HUDEP-2 (cell line): ENCODE data around the gene IQCK.

Source experiments
- DNase-seq, 76 experiments: peaks; one replicate each; lab custom pipeline; 2025; ENCODE audit not compliant: unreplicated experiment in 76 of 76; lab: John Stamatoyannopoulos, UW

Gene IQCK

DNA sequence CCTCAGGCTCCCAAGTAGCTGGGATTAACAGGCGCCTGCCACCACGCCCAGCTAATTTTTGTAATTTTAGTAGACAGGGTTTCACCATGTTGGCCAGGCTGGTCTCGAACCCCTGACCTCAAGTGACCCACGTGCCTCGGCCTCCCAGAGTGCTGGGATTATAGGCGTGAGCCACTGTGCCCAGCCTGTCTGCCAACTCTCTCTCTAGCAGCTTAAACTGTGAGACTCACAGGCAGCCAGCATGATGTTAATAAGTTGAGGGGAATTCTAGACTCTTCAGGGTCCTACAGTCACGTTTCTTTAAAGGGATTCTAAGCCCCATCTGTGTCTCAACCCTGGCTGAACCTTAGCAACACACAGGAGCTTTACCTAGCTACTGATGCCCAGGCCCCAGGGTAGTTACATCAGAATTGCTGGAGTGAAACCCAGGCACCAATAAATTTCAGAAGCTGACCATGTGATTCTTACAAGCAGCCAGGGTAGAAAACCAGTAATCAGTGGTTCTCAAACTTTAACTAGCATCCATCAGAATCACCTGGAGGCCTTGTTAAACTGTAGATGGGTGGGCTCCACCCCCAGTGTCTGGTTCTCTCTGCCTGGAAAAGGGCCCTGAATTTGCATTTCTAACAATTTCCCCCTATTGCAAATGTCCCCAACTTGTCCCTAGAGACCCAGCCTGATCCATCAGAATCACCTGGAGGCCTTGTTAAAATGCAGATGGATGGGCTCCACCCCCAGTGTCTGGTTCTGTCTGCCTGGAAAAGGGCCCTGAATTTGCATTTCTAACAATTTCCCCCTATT lies 135.9 kb downstream of the IQCK start:
- DNase-seq = no peak

DNA sequence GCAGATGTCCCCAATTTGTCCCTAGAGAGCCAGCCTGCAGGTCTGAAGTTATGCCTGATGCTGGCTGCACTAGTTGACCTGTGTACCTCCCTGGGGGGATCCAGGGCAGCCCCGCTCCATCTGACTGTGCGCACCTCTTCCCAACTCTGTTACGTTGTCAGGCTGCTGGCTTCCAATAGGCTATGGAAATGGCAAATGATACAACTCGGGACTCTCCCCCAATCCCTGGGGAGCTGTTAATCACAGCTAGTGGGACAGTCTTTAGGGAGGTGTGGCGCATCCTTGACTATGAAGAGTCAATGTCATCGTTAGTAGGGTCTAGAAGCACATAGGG lies 136.4 kb downstream of the IQCK start:
- no peak for DNase-seq

DNA sequence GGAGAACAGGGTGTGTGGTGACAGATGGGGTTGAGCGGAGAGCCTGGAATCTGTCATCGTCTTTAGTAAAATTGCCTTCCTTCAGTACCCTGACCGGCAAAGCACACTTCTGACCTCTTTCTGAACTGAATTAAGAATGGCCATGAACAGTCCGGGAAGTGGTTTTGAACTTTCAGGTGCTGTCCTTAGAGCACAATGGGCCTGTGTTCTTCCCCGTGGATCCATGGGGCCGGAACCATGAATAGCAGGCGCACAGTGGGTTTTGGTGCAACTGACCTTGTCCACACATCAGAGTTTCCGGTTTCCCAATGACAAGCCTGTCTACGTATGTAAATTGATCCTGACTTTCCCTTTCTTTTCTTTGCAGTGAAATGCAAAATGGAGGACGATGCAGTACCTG lies 138.0 kb downstream of the IQCK start:
- DNase-seq = no peak

- DNase-seq = no peak
Observed at GRCh38 chr16:19857593-19858339, 139.7 kb downstream of the IQCK start.

DNA sequence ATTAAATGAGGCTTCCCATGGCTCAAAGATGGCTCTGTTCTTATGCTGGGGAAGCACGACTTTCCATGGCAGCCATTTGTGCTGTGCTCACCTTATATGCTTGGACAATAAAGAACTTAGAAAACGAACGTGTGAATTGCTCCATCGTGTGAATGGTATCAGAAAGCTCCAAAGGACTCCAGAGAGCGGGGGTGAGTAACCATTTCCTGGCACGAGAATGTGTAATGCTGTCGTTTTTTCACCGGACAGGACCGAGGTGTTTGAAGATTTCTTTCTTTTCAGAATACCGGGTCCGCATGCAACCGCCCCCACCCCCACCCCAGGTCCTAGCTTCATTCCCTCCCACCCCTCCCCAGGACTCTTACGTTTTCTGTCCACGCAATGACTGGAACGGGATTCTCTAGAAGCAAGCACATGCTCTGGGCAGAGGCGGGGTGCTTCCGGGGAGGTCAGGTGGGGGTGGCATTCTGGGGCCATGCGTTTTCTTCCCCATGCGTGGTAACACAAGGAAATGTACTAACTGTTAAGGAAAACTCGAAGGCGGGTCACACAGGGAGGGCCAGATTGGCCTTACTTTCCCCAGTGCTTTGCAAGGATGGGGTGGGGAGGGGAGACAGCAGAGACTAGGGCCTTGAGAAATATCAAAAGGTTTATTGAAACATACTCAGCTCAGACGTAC lies 140.4 kb downstream of the IQCK start:
- DNase-seq = no peak

GRCh38 chr16:19859166-19859565 lies 141.1 kb downstream of the IQCK start:
- no peak for DNase-seq

- DNase-seq = no peak
Observed at GRCh38 chr16:19859603-19860002, 141.5 kb downstream of the IQCK start.

DNA sequence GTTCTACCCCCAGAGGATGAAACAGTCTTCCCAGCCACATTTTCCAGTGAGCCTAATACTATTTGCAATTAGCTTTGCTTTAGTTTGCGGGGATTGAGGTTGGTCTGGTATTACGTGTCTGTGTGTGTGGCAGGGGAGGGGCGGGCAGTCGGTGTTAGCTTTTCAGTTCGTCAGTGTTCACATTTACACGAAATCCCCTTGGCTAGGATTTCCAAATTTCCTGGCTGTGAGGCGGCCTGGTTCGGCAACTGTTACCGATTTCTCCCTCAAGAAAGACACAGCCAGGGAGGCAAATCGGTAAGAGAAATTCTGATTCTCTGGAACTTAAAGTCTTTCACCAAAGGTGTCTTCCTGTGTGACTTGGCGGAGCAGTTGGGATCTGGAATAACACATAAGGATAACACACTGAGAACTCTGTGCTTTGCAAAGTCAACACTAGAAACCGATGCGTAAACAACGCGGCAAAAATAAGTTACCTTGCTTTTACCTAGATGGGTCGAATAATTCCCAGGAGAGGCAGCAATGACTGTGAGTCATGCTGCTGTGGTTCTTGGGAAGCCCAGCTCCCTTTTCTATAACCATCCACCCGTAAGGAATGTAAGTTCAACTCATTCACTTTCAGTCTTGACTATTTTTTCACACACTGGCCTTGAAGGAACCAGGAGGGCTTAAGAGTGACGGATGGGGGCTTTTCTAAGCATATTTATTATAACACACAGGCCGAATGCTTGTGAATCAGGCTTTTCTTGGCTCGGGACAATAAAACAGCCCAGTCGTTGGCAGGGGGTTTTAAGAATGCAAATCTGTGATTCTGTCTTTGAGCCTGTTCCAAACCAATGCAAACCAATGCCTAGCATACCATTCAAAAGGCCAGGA lies 142.3 kb downstream of the IQCK start:
- no peak for DNase-seq

- DNase-seq = no peak
Observed at GRCh38 chr16:19861133-19861532, 143.1 kb downstream of the IQCK start.

GRCh38 chr16:19861811-19862327 lies 143.8 kb downstream of the IQCK start:
- DNase-seq = no peak

GRCh38 chr16:19863990-19864389 lies 145.9 kb downstream of the IQCK start:
- DNase-seq = no peak

GRCh38 chr16:19864566-19864965 lies 146.5 kb downstream of the IQCK start:
- no peak for DNase-seq

GRCh38 chr16:19868421-19868820 lies 150.3 kb downstream of the IQCK start:
- no peak for DNase-seq

- no peak for DNase-seq
Observed at GRCh38 chr16:19871721-19872120, 153.7 kb downstream of the IQCK start.

GRCh38 chr16:19872179-19872863 lies 154.2 kb downstream of the IQCK start:
- DNase-seq = no peak

- DNase-seq = no peak
Observed at GRCh38 chr16:19872935-19873334, 154.9 kb downstream of the IQCK start.

GRCh38 chr16:19874026-19874425 lies 156.0 kb downstream of the IQCK start:
- peak in 4 of 76 experiments; percentile 4 to 27 (median 12) for DNase-seq

DNA sequence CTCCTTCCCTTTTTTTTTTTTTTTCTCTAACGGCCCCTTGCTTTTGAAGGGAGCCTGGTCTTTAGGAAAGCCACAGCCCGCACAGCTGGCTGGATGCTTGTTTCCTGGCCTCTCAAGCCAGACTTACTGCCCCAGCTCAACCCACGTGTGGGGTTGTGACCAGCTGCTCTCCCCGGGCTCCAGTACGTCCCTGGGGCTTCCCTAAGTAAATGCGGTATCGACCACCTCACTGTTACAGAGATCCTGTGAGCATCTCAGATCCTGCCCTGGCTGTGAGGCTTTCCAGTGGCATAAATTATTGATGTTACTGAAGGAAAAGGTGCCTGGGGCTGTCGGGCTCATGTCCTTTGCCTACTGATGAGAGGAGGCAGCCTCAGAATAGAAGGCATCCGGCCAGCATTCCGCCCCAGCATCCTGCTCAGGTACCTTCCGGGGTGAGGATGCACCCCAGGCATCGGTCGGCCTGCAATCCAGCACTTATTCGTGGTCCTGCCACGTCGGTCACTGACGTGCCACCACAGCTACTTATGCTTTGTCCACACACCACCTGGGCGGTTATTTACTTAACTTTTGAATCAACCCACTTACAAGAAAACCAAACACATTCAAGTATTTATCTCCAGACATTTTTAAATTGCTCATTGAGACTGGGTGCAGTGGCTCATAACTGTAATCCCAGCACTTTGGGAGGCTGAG lies 156.9 kb downstream of the IQCK start:
- no peak for DNase-seq

- DNase-seq = no peak
Observed at GRCh38 chr16:19875900-19876299, 157.8 kb downstream of the IQCK start.
